SU-DHL-6 (cell line): ENCODE measurements around the gene POLA2.

Source experiments
- H2AFZ ChIP-seq: fragments of 200-600 bp; sonication (generic); 2 replicates; pipeline ENCODE4 v1.6.1; 2014; ENCODE audit warnings: low read depth, mild to moderate bottlenecking, moderate library complexity, mixed read lengths, antibody characterized with exemption, low read length; ENCODE audit not compliant: severe bottlenecking
- H3F3A ChIP-seq: fragments of 200-600 bp; shearing (Covaris generic); 2 replicates; pipeline ENCODE4 v1.6.0; 2016; ENCODE audit warnings: antibody characterized with exemption, mild to moderate bottlenecking; ENCODE audit not compliant: insufficient read depth
- H3K27ac ChIP-seq: fragments of 200-600 bp; sonication (generic); 2 replicates; pipeline ENCODE4 v1.5.1; 2016; ENCODE audit warnings: low read depth, mild to moderate bottlenecking, low read length, moderate library complexity, mixed read lengths
- H3K27me3 ChIP-seq: fragments of 200-600 bp; sonication (generic), shearing (Covaris generic); 2 replicates; pipeline ENCODE4 v1.6.0; 2014; ENCODE audit warnings: mild to moderate bottlenecking, low read length
- H3K36me3 ChIP-seq: fragments of 200-600 bp; sonication (generic); 2 replicates; pipeline ENCODE4 v1.6.1; 2014; ENCODE audit warnings: mild to moderate bottlenecking, low read length, mixed read lengths
- H3K4me2 ChIP-seq: fragments of 300-600, 200-600 bp; shearing (Covaris generic), sonication (generic); 2 replicates; pipeline ENCODE4 v1.6.0; 2014; ENCODE audit warnings: low read length, low read depth, mild to moderate bottlenecking; ENCODE audit not compliant: poor library complexity, severe bottlenecking
- H3K4me3 ChIP-seq: fragments of 200-600 bp; sonication (generic); 2 replicates; pipeline ENCODE4 v1.5.1; 2014; ENCODE audit warnings: antibody characterized with exemption, low read length, mild to moderate bottlenecking, mixed read lengths; ENCODE audit not compliant: insufficient read depth, poor library complexity, severe bottlenecking
- H3K79me2 ChIP-seq: fragments of 200-600 bp; sonication (generic); 2 replicates; pipeline ENCODE4 v1.6.1; 2014; ENCODE audit warnings: mild to moderate bottlenecking, low read length, moderate library complexity; ENCODE audit not compliant: insufficient read depth
- H3K9ac ChIP-seq: fragments of 200-600 bp; sonication (generic); 2 replicates; pipeline ENCODE4 v1.7.0; 2014; ENCODE audit warnings: mild to moderate bottlenecking, low read length
- H3K9me2 ChIP-seq: fragments of 200-600 bp; sonication (generic); replicated peaks from 2 replicates; pipeline ENCODE4 v1.6.1; 2014; ENCODE audit warnings: low read length; ENCODE audit not compliant: insufficient read depth
- H3K9me3 ChIP-seq: fragments of 200-600 bp; sonication (generic); 2 replicates; pipeline ENCODE4 v1.6.1; 2014; ENCODE audit warnings: low read length, mixed read lengths; ENCODE audit not compliant: insufficient read depth
- H4K20me1 ChIP-seq: fragments of 200-600 bp; sonication (generic); 2 replicates; pipeline ENCODE4 v1.6.1; 2014; ENCODE audit warnings: low read depth, mild to moderate bottlenecking, antibody characterized with exemption, low read length, moderate library complexity, mixed read lengths
- CTCF ChIP-seq: fragments of 200-600 bp; sonication (generic); IDR thresholded peaks from one replicate; pipeline ENCODE4 v1.5.1; 2017; ENCODE audit warnings: antibody characterized with exemption, mild to moderate bottlenecking, low read length, moderate library complexity; ENCODE audit not compliant: insufficient read depth, poor library complexity, severe bottlenecking
- EZH2phosphoT487 ChIP-seq: fragments of 200-600 bp; sonication (generic), shearing (Covaris generic); conservative IDR thresholded peaks from 2 replicates; pipeline ENCODE4 v1.6.1; 2018; ENCODE audit warnings: mild to moderate bottlenecking, antibody characterized with exemption, low read length, moderate library complexity, mixed read lengths

The POLA2 gene

GRCh38 chr11:65315204-65315865, 53.6 kb downstream of the POLA2 start:
- H3K4me3 ChIP-seq, result peak overlapping the region; percentile 56
- no peaks in the 10 kb centered on the region for H3K27me3 ChIP-seq
- H3F3A ChIP-seq, result 0 out of 2 replicates have a peak, but pooled peaks cover 4% of the 10 kb centered on the region
- no peak overlapping the region for H3K27ac ChIP-seq
- H3K9me3 ChIP-seq, result no peaks in the 10 kb centered on the region
- H4K20me1 ChIP-seq, result no peaks in the 10 kb centered on the region
- H3K9me2 ChIP-seq, result no peaks in the 10 kb centered on the region
- H3K9ac ChIP-seq, result peak overlapping the region; percentile 69
- no peaks in the 10 kb centered on the region for H3K36me3 ChIP-seq
- H3K79me2 ChIP-seq, result no peaks in the 10 kb centered on the region
- H2AFZ ChIP-seq, result peak overlapping the region; percentile 72
- TF ChIP-seq EZH2phosphoT487, result no peak
- peak; percentile 98 for TF ChIP-seq CTCF
- H3K4me2 ChIP-seq, result peak overlapping the region; percentile 93

GRCh38 chr11:65315866-65316226, 54.1 kb downstream of the POLA2 start:
- Histone ChIP-seq H3K9me2 (no peaks in the 10 kb centered on the region), H3K9me3 (no peaks in the 10 kb centered on the region), H3K36me3 (no peaks in the 10 kb centered on the region), H3K79me2 (no peaks in the 10 kb centered on the region), H3F3A (0 out of 2 replicates have a peak, but pooled peaks cover 4% of the 10 kb centered on the region), H3K9ac (peak overlapping the region; percentile 69; the same call in 1 of the 2 replicates), H2AFZ (peak overlapping the region; percentile 72), H3K27ac (no peak overlapping the region), H3K27me3 (no peaks in the 10 kb centered on the region), H3K4me2 (peak overlapping the region; percentile 93), H4K20me1 (no peaks in the 10 kb centered on the region), H3K4me3 (peak overlapping the region; percentile 56)
- TF ChIP-seq EZH2phosphoT487 (no peak), CTCF (no peak)

GRCh38 chr11:65316227-65317024, 54.7 kb downstream of the POLA2 start:
- Histone ChIP-seq H3K4me2 (peak overlapping the region; percentile 93), H4K20me1 (no peaks in the 10 kb centered on the region), H3K36me3 (no peaks in the 10 kb centered on the region), H3K27me3 (no peaks in the 10 kb centered on the region), H3F3A (0 out of 2 replicates have a peak, but pooled peaks cover 4% of the 10 kb centered on the region), H2AFZ (no peak overlapping the region), H3K4me3 (no peak overlapping the region), H3K27ac (no peak overlapping the region), H3K9me2 (no peaks in the 10 kb centered on the region), H3K9ac (no peak overlapping the region), H3K79me2 (no peaks in the 10 kb centered on the region), H3K9me3 (no peaks in the 10 kb centered on the region)
- TF ChIP-seq EZH2phosphoT487 (no peak), CTCF (no peak)
